HG02571 (cell line): Measurements from ENCODE around the gene PLOD3.
"Not testable (repeated sequence)": the region's sequence is repeated elsewhere in the genome, so short reads cannot be mapped to it uniquely, and the experiment has no call there.

Experiments used
- ATAC-seq: cut with Tn5 transposase; IDR thresholded peaks from one replicate; pipeline ENCODE4 v1.9.1; 2021; ENCODE audit warnings: mild to moderate bottlenecking, moderate library complexity; ENCODE audit not compliant: unreplicated experiment

PLOD3 gene

GRCh38 chr7:101216001-101216859, 1.2 kb downstream of the PLOD3 start:
- ATAC-seq = no peak

- no peak for ATAC-seq
Observed at GRCh38 chr7:101212014-101212413, 5.4 kb downstream of the PLOD3 start.

- ATAC-seq = no peak
Observed at GRCh38 chr7:101211501-101211900, 5.9 kb downstream of the PLOD3 start.

GRCh38 chr7:101210143-101210542, 7.2 kb downstream of the PLOD3 start:
- ATAC-seq = no peak

GRCh38 chr7:101208794-101209193, 8.6 kb downstream of the PLOD3 start:
- ATAC-seq = no peak

- ATAC-seq = no peak
Observed at GRCh38 chr7:101207459-101207858, 9.9 kb downstream of the PLOD3 start.

GRCh38 chr7:101206665-101207042, 10.7 kb downstream of the PLOD3 start:
- no peak for ATAC-seq

- no peak for ATAC-seq
Observed at GRCh38 chr7:101205901-101206664, 11.3 kb downstream of the PLOD3 start.

- ATAC-seq = not testable (repeated sequence)
Observed at GRCh38 chr7:101203740-101204738, 13.3 kb downstream of the PLOD3 start.

- ATAC-seq = no peak
Observed at GRCh38 chr7:101202603-101202918, 14.8 kb downstream of the PLOD3 start.

GRCh38 chr7:101201695-101202602, 15.4 kb downstream of the PLOD3 start:
- no peak for ATAC-seq

GRCh38 chr7:101200862-101201599, 16.4 kb downstream of the PLOD3 start, which contains the start of gene MOGAT3:
TSS of gene MOGAT3 (minus strand) at chr7:101201036. CDS start at chr7:101200854, 182 bp downstream.
- no peak for ATAC-seq

- no peak for ATAC-seq
Observed at GRCh38 chr7:101200504-101200861, 16.9 kb downstream of the PLOD3 start.

GRCh38 chr7:101199522-101199921, 17.9 kb downstream of the PLOD3 start:
- ATAC-seq = not testable (repeated sequence)

GRCh38 chr7:101198476-101198875, 18.9 kb downstream of the PLOD3 start:
- ATAC-seq = no peak

- no peak for ATAC-seq
Observed at GRCh38 chr7:101197991-101198390, 19.4 kb downstream of the PLOD3 start.

- no peak for ATAC-seq
Observed at GRCh38 chr7:101195884-101196283, 21.5 kb downstream of the PLOD3 start.

GRCh38 chr7:101189109-101189508, 28.3 kb downstream of the PLOD3 start:
- ATAC-seq = no peak

- no peak for ATAC-seq
Observed at GRCh38 chr7:101186844-101187428, 30.4 kb downstream of the PLOD3 start.
